HepG2 (cell line): ENCODE data around the gene NFAT5. TPM values are rescaled to one million over a fixed set of nuclear protein-coding genes. Genes with fewer than 3 reads are reported as not detected.

Experiments
- BCL6 ChIP-seq: IDR thresholded peaks from 2 replicates; pipeline ENCODE4 v1.6.1; 2016; ENCODE audit warnings: missing genetic modification reagents, missing compliant biosample characterization
- ELF1 ChIP-seq: sonication (generic); formaldehyde crosslinking; IDR thresholded peaks from 2 replicates; pipeline ENCODE4 v1.4.0; 2020; ENCODE audit warnings: missing genetic modification reagents
- ESRRA ChIP-seq: sonication (generic); formaldehyde crosslinking; IDR thresholded peaks from 2 replicates; pipeline ENCODE4 v1.5.1; 2020; ENCODE audit warnings: mild to moderate bottlenecking, low read depth, missing genetic modification reagents
- GLI4 ChIP-seq: sonication (generic); formaldehyde crosslinking; IDR thresholded peaks from 2 replicates; pipeline ENCODE4 v1.5.1; 2020; ENCODE audit warnings: missing genetic modification reagents, mild to moderate bottlenecking, moderate library complexity, borderline replicate concordance
- HNRNPL ChIP-seq: fragments of 200-400 bp; formaldehyde crosslinking; IDR thresholded peaks from 2 replicates; pipeline ENCODE4 v1.6.1; 2017; ENCODE audit warnings: mild to moderate bottlenecking, low read depth, low read length
- MED1 ChIP-seq: sonication (generic); formaldehyde crosslinking; IDR thresholded peaks from 2 replicates; pipeline ENCODE4 v1.4.0; 2020; ENCODE audit warnings: missing genetic modification reagents
- MIER3 ChIP-seq: IDR thresholded peaks from 2 replicates; pipeline ENCODE4 v1.6.1; 2016; ENCODE audit warnings: missing compliant biosample characterization, borderline replicate concordance
- MZF1 ChIP-seq: sonication (generic); formaldehyde crosslinking; IDR thresholded peaks from 2 replicates; pipeline ENCODE4 v1.8.1; 2023; ENCODE audit warnings: mild to moderate bottlenecking, missing genetic modification reagents, borderline replicate concordance
- PAX8 ChIP-seq: sonication (generic); formaldehyde crosslinking; IDR thresholded peaks from 2 replicates; pipeline ENCODE4 v1.8.0; 2022; ENCODE audit warnings: mild to moderate bottlenecking, missing genetic modification reagents, borderline replicate concordance
- RARA ChIP-seq: IDR thresholded peaks from 2 replicates; pipeline ENCODE4 v1.6.1; 2016; ENCODE audit warnings: missing genetic modification reagents, missing compliant biosample characterization
- REPIN1 ChIP-seq: sonication (generic); formaldehyde crosslinking; IDR thresholded peaks from 2 replicates; pipeline ENCODE4 v1.8.0; 2022; ENCODE audit warnings: missing genetic modification reagents, low read depth, mild to moderate bottlenecking, borderline replicate concordance
- SOX5 ChIP-seq: IDR thresholded peaks from 2 replicates; pipeline ENCODE4 v1.6.1; 2016; ENCODE audit warnings: borderline replicate concordance
- SRF ChIP-seq: IDR thresholded peaks from 2 replicates; pipeline ENCODE4 v1.6.1; 2011; ENCODE audit warnings: mild to moderate bottlenecking, low read depth, low read length, moderate library complexity
- ZFP62 ChIP-seq: sonication (generic); formaldehyde crosslinking; IDR thresholded peaks from 2 replicates; pipeline ENCODE4 v1.4.0; 2020; ENCODE audit warnings: missing genetic modification reagents
- ZFP90 ChIP-seq: sonication (generic); formaldehyde crosslinking; IDR thresholded peaks from 2 replicates; pipeline ENCODE4 v1.8.0; 2022; ENCODE audit warnings: missing genetic modification reagents, mild to moderate bottlenecking, inconsistent platforms, borderline replicate concordance
- ZNF225 ChIP-seq: sonication (generic); formaldehyde crosslinking; IDR thresholded peaks from 2 replicates; pipeline ENCODE4 v1.4.0; 2020; ENCODE audit warnings: mild to moderate bottlenecking, missing genetic modification reagents
- ZNF547 ChIP-seq: sonication (generic); formaldehyde crosslinking; IDR thresholded peaks from 2 replicates; pipeline ENCODE4 v1.5.1; 2020; ENCODE audit warnings: mild to moderate bottlenecking, missing genetic modification reagents
- ZNF660 ChIP-seq: sonication (generic); formaldehyde crosslinking; IDR thresholded peaks from 2 replicates; pipeline ENCODE4 v1.5.1; 2020; ENCODE audit warnings: mild to moderate bottlenecking, low read depth, missing genetic modification reagents, borderline replicate concordance
- ZNF782 ChIP-seq: sonication (generic); formaldehyde crosslinking; IDR thresholded peaks from 2 replicates; pipeline ENCODE4 v1.4.0; 2020; ENCODE audit warnings: missing genetic modification reagents, mild to moderate bottlenecking, borderline replicate concordance
- polyA plus RNA-seq, 8 experiments: library from polyadenylated mRNA; depleted of rRNA in 3 of 8; stranded (reverse) in 7 of 8; unstranded in 1 of 8; fragments of >200 nt; fragmentation: Illumina TruSeq in 4 of 8; extraction: Trizol in 4 of 8; gene quantifications; 2 replicates each; pipeline versions ENCODE4 v1.2.1 to v1.2.3, GENCODE V29; 2011 to 2016; ENCODE audit warnings: low read depth in 4 of 8, missing spikeins in 1 of 8, mixed read lengths in 1 of 8; ENCODE audit not compliant: insufficient read depth in 1 of 8
- total RNA-seq, 5 experiments: library from RNA; depleted of rRNA; stranded (reverse); fragments of >200 nt; fragmentation: Illumina TruSeq; extraction: Trizol; gene quantifications; 2 replicates each; pipeline ENCODE4 v1.2.3, GENCODE V29; 2016; ENCODE audit warnings: low read depth in 1 of 5
- TF ChIP-seq, protein P1 (sequence below): IDR thresholded peaks from 2 replicates; pipeline ENCODE4 v1.4.0; 2020; ENCODE audit warnings: mild to moderate bottlenecking, missing genetic modification reagents
- TF ChIP-seq, protein P2 (sequence below): sonication (generic); formaldehyde crosslinking; IDR thresholded peaks from 2 replicates; pipeline ENCODE4 v1.4.0; 2020; ENCODE audit warnings: missing genetic modification reagents

NFAT5 gene
- total and polyA plus RNA-seq, 2 of the 13 experiments (the other 11 are each of a cell fraction or from before 2014, with no cell fraction given), result 20.5 to 54.3 TPM

DNA sequence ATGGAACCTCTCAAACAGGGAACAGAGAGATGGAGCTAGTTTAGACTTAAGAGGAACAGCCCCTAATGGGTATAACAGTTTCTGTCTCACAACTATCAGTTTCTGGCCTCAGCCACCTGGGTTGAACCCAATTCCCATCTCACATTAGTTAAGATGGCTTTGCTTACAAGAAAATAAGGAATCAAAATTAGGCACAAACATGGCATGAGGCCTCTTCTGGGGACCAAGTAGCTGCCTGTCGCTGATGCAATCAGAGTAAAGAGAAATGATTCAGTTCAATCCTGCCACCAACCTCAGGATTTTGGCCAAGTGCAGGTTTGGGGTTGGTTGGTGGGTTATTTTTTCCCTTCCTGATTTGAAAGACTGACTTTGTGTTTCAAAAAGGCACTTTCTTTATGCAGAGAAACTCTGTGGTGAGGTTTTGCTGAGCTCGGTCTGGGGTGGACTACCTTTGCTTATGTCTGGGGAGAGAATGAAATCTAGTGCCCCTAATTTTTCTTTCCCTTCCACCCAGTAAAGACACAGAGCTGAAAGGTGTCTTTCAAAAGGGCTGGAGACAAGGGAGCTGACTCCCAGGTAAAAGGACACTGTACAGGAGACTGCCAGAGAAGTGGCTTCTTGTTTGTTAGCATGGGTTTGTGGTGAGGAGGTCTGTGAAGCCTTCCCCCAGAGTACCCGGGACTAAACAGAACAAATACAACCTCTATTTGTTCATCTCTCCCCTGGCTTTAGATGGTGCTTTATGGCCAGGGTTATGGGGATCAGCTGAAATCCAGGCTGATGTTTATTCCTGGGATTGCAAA is 44.8 kb upstream of the NFAT5 start (continued):
- TF ChIP-seq, protein P1, sequence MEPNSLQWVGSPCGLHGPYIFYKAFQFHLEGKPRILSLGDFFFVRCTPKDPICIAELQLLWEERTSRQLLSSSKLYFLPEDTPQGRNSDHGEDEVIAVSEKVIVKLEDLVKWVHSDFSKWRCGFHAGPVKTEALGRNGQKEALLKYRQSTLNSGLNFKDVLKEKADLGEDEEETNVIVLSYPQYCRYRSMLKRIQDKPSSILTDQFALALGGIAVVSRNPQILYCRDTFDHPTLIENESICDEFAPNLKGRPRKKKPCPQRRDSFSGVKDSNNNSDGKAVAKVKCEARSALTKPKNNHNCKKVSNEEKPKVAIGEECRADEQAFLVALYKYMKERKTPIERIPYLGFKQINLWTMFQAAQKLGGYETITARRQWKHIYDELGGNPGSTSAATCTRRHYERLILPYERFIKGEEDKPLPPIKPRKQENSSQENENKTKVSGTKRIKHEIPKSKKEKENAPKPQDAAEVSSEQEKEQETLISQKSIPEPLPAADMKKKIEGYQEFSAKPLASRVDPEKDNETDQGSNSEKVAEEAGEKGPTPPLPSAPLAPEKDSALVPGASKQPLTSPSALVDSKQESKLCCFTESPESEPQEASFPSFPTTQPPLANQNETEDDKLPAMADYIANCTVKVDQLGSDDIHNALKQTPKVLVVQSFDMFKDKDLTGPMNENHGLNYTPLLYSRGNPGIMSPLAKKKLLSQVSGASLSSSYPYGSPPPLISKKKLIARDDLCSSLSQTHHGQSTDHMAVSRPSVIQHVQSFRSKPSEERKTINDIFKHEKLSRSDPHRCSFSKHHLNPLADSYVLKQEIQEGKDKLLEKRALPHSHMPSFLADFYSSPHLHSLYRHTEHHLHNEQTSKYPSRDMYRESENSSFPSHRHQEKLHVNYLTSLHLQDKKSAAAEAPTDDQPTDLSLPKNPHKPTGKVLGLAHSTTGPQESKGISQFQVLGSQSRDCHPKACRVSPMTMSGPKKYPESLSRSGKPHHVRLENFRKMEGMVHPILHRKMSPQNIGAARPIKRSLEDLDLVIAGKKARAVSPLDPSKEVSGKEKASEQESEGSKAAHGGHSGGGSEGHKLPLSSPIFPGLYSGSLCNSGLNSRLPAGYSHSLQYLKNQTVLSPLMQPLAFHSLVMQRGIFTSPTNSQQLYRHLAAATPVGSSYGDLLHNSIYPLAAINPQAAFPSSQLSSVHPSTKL (CRISPR knock-in tag), result 0 out of 2 replicates have a peak, but pooled peaks have one; percentile 47
- TF ChIP-seq MIER3 (CRISPR knock-in tag) (no peak), ZNF225 (no peak), ZNF547 (CRISPR knock-in tag) (no peak), GLI4 (CRISPR knock-in tag) (no peak), MZF1 (CRISPR knock-in tag) (no peak), PAX8 (CRISPR knock-in tag) (no peak), SOX5 (CRISPR knock-in tag) (peak; percentile 45; the same call in 1 of the 2 replicates), MED1 (CRISPR knock-in tag) (0 out of 2 replicates have a peak, but pooled peaks have one; percentile 35), HNRNPL (no peak), SRF (no peak), ELF1 (CRISPR knock-in tag) (no peak), RARA (no peak), REPIN1 (CRISPR knock-in tag) (peak; percentile 60; the same call in 1 of the 2 replicates), ESRRA (CRISPR knock-in tag) (no peak), ZFP90 (CRISPR knock-in tag) (no peak), ZNF660 (CRISPR knock-in tag) (no peak), ZFP62 (CRISPR knock-in tag) (no peak), ZNF782 (CRISPR knock-in tag) (no peak), BCL6 (CRISPR knock-in tag) (no peak)
- TF ChIP-seq, protein P2, sequence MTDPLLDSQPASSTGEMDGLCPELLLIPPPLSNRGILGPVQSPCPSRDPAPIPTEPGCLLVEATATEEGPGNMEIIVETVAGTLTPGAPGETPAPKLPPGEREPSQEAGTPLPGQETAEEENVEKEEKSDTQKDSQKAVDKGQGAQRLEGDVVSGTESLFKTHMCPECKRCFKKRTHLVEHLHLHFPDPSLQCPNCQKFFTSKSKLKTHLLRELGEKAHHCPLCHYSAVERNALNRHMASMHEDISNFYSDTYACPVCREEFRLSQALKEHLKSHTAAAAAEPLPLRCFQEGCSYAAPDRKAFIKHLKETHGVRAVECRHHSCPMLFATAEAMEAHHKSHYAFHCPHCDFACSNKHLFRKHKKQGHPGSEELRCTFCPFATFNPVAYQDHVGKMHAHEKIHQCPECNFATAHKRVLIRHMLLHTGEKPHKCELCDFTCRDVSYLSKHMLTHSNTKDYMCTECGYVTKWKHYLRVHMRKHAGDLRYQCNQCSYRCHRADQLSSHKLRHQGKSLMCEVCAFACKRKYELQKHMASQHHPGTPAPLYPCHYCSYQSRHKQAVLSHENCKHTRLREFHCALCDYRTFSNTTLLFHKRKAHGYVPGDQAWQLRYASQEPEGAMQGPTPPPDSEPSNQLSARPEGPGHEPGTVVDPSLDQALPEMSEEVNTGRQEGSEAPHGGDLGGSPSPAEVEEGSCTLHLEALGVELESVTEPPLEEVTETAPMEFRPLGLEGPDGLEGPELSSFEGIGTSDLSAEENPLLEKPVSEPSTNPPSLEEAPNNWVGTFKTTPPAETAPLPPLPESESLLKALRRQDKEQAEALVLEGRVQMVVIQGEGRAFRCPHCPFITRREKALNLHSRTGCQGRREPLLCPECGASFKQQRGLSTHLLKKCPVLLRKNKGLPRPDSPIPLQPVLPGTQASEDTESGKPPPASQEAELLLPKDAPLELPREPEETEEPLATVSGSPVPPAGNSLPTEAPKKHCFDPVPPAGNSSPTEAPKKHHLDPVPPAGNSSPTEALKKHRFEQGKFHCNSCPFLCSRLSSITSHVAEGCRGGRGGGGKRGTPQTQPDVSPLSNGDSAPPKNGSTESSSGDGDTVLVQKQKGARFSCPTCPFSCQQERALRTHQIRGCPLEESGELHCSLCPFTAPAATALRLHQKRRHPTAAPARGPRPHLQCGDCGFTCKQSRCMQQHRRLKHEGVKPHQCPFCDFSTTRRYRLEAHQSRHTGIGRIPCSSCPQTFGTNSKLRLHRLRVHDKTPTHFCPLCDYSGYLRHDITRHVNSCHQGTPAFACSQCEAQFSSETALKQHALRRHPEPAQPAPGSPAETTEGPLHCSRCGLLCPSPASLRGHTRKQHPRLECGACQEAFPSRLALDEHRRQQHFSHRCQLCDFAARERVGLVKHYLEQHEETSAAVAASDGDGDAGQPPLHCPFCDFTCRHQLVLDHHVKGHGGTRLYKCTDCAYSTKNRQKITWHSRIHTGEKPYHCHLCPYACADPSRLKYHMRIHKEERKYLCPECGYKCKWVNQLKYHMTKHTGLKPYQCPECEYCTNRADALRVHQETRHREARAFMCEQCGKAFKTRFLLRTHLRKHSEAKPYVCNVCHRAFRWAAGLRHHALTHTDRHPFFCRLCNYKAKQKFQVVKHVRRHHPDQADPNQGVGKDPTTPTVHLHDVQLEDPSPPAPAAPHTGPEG (CRISPR knock-in tag), result peak; percentile 41; the same call in 1 of the 2 replicates
